Measurements from ENCODE around the gene KAZN. TPM values are rescaled to one million over a fixed set of nuclear protein-coding genes. Genes with fewer than 3 reads are reported as not detected.

Gene KAZN
- polyA plus RNA-seq, 1 donor: 14.6 TPM

GRCh38 chr1:15043934-15044333, 445.4 kb downstream of the KAZN start:
- DNase-seq: no peak

- no peak for DNase-seq
Observed at GRCh38 chr1:15045123-15045522, 446.6 kb downstream of the KAZN start.

- peak; percentile 66 for DNase-seq
Observed at GRCh38 chr1:15046487-15047165, 448.1 kb downstream of the KAZN start.

- DNase-seq: no peak
Observed at GRCh38 chr1:15047237-15047636, 448.8 kb downstream of the KAZN start.

- DNase-seq: no peak
Observed at GRCh38 chr1:15048437-15048980, 450.0 kb downstream of the KAZN start.

GRCh38 chr1:15049067-15049466, 450.6 kb downstream of the KAZN start:
- no peak for DNase-seq

- no peak for DNase-seq
Observed at GRCh38 chr1:15051882-15052528, 453.5 kb downstream of the KAZN start.

- no peak for DNase-seq
Observed at GRCh38 chr1:15053153-15053552, 454.7 kb downstream of the KAZN start.

- DNase-seq: no peak
Observed at GRCh38 chr1:15055736-15056415, 457.4 kb downstream of the KAZN start.

- no peak for DNase-seq
Observed at GRCh38 chr1:15056515-15057285, 458.2 kb downstream of the KAZN start.

- DNase-seq: no peak
Observed at GRCh38 chr1:15057834-15058233, 459.3 kb downstream of the KAZN start.

GRCh38 chr1:15058261-15058660, 459.8 kb downstream of the KAZN start:
- no peak for DNase-seq

- peak; percentile 24 for DNase-seq
Observed at GRCh38 chr1:15060104-15060503, 461.6 kb downstream of the KAZN start.

GRCh38 chr1:15062479-15063099, 464.1 kb downstream of the KAZN start:
- no peak for DNase-seq

GRCh38 chr1:15063346-15063745, 464.9 kb downstream of the KAZN start:
- no peak for DNase-seq

- no peak for DNase-seq
Observed at GRCh38 chr1:15063783-15064182, 465.3 kb downstream of the KAZN start.

- no peak for DNase-seq
Observed at GRCh38 chr1:15064217-15064929, 465.9 kb downstream of the KAZN start.

GRCh38 chr1:15065291-15065690, 466.8 kb downstream of the KAZN start:
- DNase-seq: no peak

- no peak for DNase-seq
Observed at GRCh38 chr1:15065736-15066135, 467.3 kb downstream of the KAZN start.

- no peak for DNase-seq
Observed at GRCh38 chr1:15066191-15066590, 467.7 kb downstream of the KAZN start.

- no peak for DNase-seq
Observed at GRCh38 chr1:15067148-15067547, 468.7 kb downstream of the KAZN start.

GRCh38 chr1:15068152-15068551, 469.7 kb downstream of the KAZN start:
- DNase-seq: no peak

All from hindlimb muscle (tissue), 1 donor.